ENCODE results near the gene NFE2L2. TPM values are rescaled to one million over a fixed set of nuclear protein-coding genes. Genes with fewer than 3 reads are reported as not detected.
"Not testable (repeated sequence)": the region's sequence is repeated elsewhere in the genome, so short reads cannot be mapped to it uniquely, and the experiment has no call there.

Gene NFE2L2
- polyA plus RNA-seq, 1 donor (not counting 4 experiments of a cell fraction or from before 2014, with no cell fraction given), result 177 TPM

DNA sequence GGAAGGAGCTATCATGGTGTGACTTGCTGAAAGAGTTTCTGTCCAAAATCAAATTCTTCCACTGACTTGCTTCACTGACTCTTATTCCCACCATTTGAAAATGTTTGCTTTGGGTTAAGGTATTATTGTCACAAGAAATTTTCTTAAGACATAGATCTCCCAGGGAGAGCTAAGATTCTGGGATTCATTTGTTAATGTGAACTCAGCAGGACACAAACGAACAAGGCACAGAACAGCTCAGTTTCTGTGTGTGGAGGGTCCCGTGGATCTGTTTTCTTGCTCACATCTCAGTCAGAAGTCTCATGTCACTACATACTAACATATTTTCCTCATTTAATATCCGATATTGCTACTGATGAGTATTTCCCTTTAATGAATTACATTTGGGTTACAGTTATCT, 60.1 kb downstream of the NFE2L2 start:
- H3K4me2 ChIP-seq (ENCODE audit: control insufficient read depth, extremely low read depth, insufficient read depth, low read depth, low read length), result no peak overlapping the region
- H3K9me3 ChIP-seq (ENCODE audit: control insufficient read depth, low read depth, low read length), result no peaks in the 10 kb centered on the region
- H3K9ac ChIP-seq (ENCODE audit: control insufficient read depth, extremely low read depth, insufficient read depth, low read length), result no peak overlapping the region
- no peaks in the 10 kb centered on the region for H3K4me1 ChIP-seq (ENCODE audit: control insufficient read depth, extremely low read depth, insufficient read depth, low read length)
- H3K79me2 ChIP-seq (ENCODE audit: control insufficient read depth, insufficient read depth, low read length), result no peaks in the 10 kb centered on the region
- no peak overlapping the region for H3K4me3 ChIP-seq (ENCODE audit: control insufficient read depth in 2 of 3, extremely low read depth in 1 of 3, insufficient read depth in 2 of 3, low read depth in 1 of 3, low read length in 3 of 3)
- no peaks in the 10 kb centered on the region for H4K20me1 ChIP-seq (ENCODE audit: control insufficient read depth, extremely low read depth, insufficient read depth, low read length)
- H3K9me1 ChIP-seq (ENCODE audit: control insufficient read depth, extremely low read depth, insufficient read depth, low read length), result no peaks in the 10 kb centered on the region
- H3K36me3 ChIP-seq (ENCODE audit: control insufficient read depth in 2 of 2, extremely low read depth in 1 of 2, insufficient read depth in 2 of 2, low read length in 2 of 2), result no peaks in the 10 kb centered on the region
- dilution Hi-C loops (cut with MboI; ENCODE audit: extremely low pct_ligation_motif_present, low sequenced_read_pairs), result no loop called here
- FAIRE-seq, result no peak
- no peak overlapping the region for H3K27ac ChIP-seq (ENCODE audit: control insufficient read depth, insufficient read depth, low read length)
- TF ChIP-seq EZH2 (IDR thresholded peaks at IDR 0.05; ENCODE audit: low read length), result no peak
- TF ChIP-seq, protein P1, sequence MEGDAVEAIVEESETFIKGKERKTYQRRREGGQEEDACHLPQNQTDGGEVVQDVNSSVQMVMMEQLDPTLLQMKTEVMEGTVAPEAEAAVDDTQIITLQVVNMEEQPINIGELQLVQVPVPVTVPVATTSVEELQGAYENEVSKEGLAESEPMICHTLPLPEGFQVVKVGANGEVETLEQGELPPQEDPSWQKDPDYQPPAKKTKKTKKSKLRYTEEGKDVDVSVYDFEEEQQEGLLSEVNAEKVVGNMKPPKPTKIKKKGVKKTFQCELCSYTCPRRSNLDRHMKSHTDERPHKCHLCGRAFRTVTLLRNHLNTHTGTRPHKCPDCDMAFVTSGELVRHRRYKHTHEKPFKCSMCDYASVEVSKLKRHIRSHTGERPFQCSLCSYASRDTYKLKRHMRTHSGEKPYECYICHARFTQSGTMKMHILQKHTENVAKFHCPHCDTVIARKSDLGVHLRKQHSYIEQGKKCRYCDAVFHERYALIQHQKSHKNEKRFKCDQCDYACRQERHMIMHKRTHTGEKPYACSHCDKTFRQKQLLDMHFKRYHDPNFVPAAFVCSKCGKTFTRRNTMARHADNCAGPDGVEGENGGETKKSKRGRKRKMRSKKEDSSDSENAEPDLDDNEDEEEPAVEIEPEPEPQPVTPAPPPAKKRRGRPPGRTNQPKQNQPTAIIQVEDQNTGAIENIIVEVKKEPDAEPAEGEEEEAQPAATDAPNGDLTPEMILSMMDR (optimal IDR thresholded peaks at IDR 0.05 in 1 of 3, IDR thresholded peaks at IDR 0.05 in 1 of 3, conservative IDR thresholded peaks at IDR 0.05 in 1 of 3; ENCODE audit: extremely low read depth in 1 of 3, insufficient read depth in 2 of 3, low read length in 3 of 3), result no peak
- H2AFZ ChIP-seq (ENCODE audit: control insufficient read depth, low read length), result no peak overlapping the region
- no peak for DNase-seq (ENCODE audit: low read depth, low spot score)
- no peaks in the 10 kb centered on the region for H3K27me3 ChIP-seq (ENCODE audit: control insufficient read depth, extremely low read depth, insufficient read depth, low read length)

GRCh38 chr2:177201919-177202346, 62.6 kb downstream of the NFE2L2 start:
- H3K27me3 ChIP-seq (ENCODE audit: control insufficient read depth, extremely low read depth, insufficient read depth, low read length), result no peaks in the 10 kb centered on the region
- TF ChIP-seq, protein P1 (optimal IDR thresholded peaks at IDR 0.05 in 1 of 3, IDR thresholded peaks at IDR 0.05 in 1 of 3, conservative IDR thresholded peaks at IDR 0.05 in 1 of 3; ENCODE audit: extremely low read depth in 1 of 3, insufficient read depth in 2 of 3, low read length in 3 of 3), result no peak
- no peak for TF ChIP-seq EZH2 (IDR thresholded peaks at IDR 0.05; ENCODE audit: low read length)
- no peaks in the 10 kb centered on the region for H3K4me1 ChIP-seq (ENCODE audit: control insufficient read depth, extremely low read depth, insufficient read depth, low read length)
- no peaks in the 10 kb centered on the region for H3K9me1 ChIP-seq (ENCODE audit: control insufficient read depth, extremely low read depth, insufficient read depth, low read length)
- H4K20me1 ChIP-seq (ENCODE audit: control insufficient read depth, extremely low read depth, insufficient read depth, low read length), result no peaks in the 10 kb centered on the region
- DNase-seq (ENCODE audit: low read depth, low spot score) (no peak), FAIRE-seq (no peak)
- H3K4me2 ChIP-seq (ENCODE audit: control insufficient read depth, extremely low read depth, insufficient read depth, low read depth, low read length), result no peak overlapping the region
- H3K79me2 ChIP-seq (ENCODE audit: control insufficient read depth, insufficient read depth, low read length), result no peaks in the 10 kb centered on the region
- no peaks in the 10 kb centered on the region for H3K9me3 ChIP-seq (ENCODE audit: control insufficient read depth, low read depth, low read length)
- H3K9ac ChIP-seq (ENCODE audit: control insufficient read depth, extremely low read depth, insufficient read depth, low read length), result no peak overlapping the region
- no peak overlapping the region for H3K4me3 ChIP-seq (ENCODE audit: control insufficient read depth in 2 of 3, extremely low read depth in 1 of 3, insufficient read depth in 2 of 3, low read depth in 1 of 3, low read length in 3 of 3)
- no peak overlapping the region for H3K27ac ChIP-seq (ENCODE audit: control insufficient read depth, insufficient read depth, low read length)
- dilution Hi-C loops (cut with MboI; ENCODE audit: extremely low pct_ligation_motif_present, low sequenced_read_pairs), result no loop called here
- no peaks in the 10 kb centered on the region for H3K36me3 ChIP-seq (ENCODE audit: control insufficient read depth in 2 of 2, extremely low read depth in 1 of 2, insufficient read depth in 2 of 2, low read length in 2 of 2)
- H2AFZ ChIP-seq (ENCODE audit: control insufficient read depth, low read length), result no peak overlapping the region

DNA sequence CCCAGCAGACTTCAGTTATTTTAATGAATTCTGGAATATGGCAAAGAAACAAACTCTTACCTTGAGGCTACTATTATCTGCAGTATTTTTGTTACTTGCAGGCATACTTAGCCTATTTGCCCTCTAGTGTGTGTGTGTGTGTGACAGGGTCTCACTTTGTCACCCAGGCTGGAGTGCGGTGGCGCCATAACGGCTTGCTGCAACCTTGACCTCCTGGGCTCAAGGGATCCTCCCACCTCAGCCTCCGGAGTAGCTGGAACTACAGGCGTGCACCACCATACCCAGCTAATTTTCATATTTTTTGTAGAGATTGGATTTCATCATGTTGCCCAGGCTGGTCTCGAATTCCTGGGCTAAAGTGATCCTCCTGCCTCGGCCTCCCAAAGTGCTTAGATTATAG, 64.1 kb downstream of the NFE2L2 start:
- H3K9ac ChIP-seq (ENCODE audit: control insufficient read depth, extremely low read depth, insufficient read depth, low read length); H3K9me1 ChIP-seq (ENCODE audit: control insufficient read depth, extremely low read depth, insufficient read depth, low read length); H3K4me1 ChIP-seq (ENCODE audit: control insufficient read depth, extremely low read depth, insufficient read depth, low read length); H3K79me2 ChIP-seq (ENCODE audit: control insufficient read depth, insufficient read depth, low read length); DNase-seq (ENCODE audit: low read depth, low spot score); H3K4me3 ChIP-seq (ENCODE audit: control insufficient read depth in 2 of 3, extremely low read depth in 1 of 3, insufficient read depth in 2 of 3, low read depth in 1 of 3, low read length in 3 of 3); FAIRE-seq; H4K20me1 ChIP-seq (ENCODE audit: control insufficient read depth, extremely low read depth, insufficient read depth, low read length); H2AFZ ChIP-seq (ENCODE audit: control insufficient read depth, low read length); H3K27ac ChIP-seq (ENCODE audit: control insufficient read depth, insufficient read depth, low read length); H3K9me3 ChIP-seq (ENCODE audit: control insufficient read depth, low read depth, low read length); dilution Hi-C loops (cut with MboI; ENCODE audit: extremely low pct_ligation_motif_present, low sequenced_read_pairs); H3K4me2 ChIP-seq (ENCODE audit: control insufficient read depth, extremely low read depth, insufficient read depth, low read depth, low read length); H3K36me3 ChIP-seq (ENCODE audit: control insufficient read depth in 2 of 2, extremely low read depth in 1 of 2, insufficient read depth in 2 of 2, low read length in 2 of 2); H3K27me3 ChIP-seq (ENCODE audit: control insufficient read depth, extremely low read depth, insufficient read depth, low read length): not testable (repeated sequence)
